Activated CD4-positive, alpha-beta T cell treated with anti-CD3 and anti-CD28 coated beads, Interleukin-2, amount 50 U/mL, for 16 hours (primary cell): ENCODE measurements around the gene SMOC2.

Source experiments
- DNase-seq: peaks from one replicate; pipeline ENCODE4 v3.0.0-alpha.2; 2020

SMOC2 gene

DNA sequence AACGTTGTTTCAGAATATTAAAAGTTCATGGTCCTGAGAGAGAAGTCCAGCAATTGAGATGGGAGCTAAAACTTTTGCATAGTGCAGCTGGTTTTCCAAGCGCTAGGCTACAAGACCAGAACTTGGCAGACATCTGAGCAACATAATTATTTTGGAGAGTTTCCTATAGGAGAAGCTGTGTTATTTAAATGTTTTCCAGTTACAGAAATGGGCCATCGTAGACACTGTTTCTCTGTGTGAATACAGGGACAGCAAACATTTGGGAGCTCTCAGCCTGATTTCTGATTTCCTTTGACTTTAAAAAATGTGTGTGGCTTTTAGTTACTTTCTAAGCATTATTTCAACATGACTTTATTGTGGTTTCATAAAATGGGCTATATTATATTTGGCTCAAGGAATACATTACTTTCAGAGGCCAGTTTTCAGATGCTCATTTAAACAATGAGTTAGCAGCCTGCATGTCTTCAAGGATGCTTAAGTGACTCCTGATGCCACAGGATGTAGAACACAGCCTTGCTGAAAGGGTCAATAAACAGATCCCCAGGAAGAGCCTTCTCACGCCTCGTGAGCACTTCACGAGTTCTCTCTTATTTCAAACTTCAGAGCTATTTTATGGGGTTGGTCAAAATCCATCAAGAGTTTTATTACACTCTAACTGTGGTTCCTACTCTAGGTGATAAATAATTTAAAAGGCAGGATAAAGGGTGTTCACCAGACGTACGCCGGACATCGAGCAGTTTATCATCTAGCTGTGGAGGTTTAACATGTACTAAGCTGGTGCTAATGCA lies 193.8 kb downstream of the SMOC2 start:
- no peak for DNase-seq

- DNase-seq: no peak
Measured at GRCh38 chr6:168636147-168637004, 195.4 kb downstream of the SMOC2 start.

DNA sequence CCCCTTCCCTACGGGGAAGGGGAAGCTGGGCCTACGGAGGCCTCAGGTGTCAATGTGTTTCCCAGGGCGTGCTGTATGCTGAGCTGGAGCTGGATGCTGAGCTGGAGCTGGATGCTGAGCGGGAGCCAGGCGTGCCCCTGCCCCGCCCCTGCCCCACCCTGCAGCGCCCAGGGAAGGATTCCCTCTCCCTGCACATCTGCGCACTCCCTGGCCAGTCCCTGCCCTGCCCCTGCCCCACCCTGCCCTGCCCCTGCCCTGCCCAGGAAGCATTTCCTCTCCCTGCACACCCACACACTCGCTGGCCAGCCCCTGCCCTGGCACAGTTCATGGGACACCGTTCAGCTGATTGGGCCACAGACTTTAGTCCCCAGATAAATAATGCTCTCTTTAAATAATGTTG lies 196.8 kb downstream of the SMOC2 start:
- DNase-seq: no peak

DNA sequence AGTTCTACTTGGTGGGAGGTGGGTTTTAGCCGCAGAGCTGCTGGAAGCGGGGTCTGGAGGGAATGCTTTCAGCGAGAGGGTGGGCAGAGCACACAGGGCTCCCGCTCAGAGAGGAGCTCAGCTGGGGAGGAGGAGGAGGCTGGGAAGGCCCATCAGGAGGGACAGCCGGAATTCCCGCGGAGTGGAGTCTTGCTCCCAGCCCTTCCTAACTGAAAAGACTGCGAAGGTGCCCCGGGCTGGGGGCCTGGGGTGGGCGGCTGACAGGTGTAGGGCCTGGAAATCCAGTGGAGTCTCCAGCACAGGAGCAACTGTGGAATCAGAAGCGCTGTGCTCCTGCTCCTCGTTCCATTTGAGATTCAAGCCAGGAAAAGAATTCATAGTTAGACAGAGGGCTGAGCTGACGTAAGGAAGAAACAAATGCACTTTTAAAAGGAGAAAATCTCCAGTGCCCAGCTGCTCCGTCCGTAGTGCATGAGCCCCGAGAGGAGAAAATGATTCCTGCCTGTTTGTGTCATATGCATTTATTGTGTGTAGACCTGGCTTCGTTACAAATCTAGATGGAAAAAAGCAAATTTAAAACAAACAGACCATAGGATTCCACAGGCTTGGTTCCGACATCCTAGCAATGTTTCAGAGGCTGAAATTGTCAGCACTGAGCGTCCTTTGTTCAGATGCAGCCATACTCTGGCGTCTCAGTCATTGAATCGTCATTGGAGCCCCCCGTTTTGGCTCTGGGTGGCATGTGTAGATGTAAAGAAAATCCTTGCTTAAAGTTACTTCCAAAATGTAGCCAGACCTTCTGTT lies 197.7 kb downstream of the SMOC2 start:
- DNase-seq: no peak

DNA sequence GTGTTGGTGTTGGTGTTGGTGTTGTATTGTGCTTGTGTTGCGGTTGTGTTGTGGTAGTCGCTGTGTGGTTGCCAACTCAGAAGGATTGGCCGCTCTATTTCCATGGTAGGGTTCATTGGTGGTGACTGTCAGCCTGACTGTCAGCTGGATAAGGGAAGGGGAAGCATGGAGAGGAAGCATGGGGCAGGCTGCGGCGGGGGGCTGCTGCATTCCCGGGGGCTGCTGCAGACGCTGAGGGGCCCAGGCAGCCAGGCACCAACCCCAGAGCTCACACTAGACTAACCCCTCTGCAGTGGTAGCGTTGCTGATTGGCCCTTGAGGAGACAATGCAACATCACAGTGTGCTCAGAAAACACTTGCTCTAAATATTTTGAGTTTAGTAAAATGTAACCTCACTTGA lies 199.2 kb downstream of the SMOC2 start:
- DNase-seq: no peak

- no peak for DNase-seq
Measured at GRCh38 chr6:168640768-168641167, 199.8 kb downstream of the SMOC2 start.

DNA sequence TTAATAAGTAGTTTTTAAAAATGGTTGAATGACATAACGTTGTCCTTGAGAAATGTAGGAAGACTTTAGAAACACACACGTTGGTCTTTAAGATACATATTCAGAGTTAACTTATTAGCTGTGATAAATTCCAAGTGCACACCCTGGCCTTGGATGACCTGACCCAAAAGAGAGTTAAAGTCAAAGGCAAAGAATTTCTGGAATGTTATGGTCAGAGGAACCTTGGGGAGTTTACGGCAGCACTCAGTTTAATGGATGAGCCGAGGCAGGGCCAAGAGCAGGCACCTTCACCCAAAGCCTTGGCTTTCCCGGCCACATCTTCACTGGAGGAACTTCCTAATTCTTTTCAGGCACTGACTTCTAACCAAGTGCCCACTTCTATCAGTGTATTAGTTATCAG lies 200.5 kb downstream of the SMOC2 start:
- no peak for DNase-seq

- DNase-seq: no peak
Measured at GRCh38 chr6:168643401-168643800, 202.4 kb downstream of the SMOC2 start.

GRCh38 chr6:168645326-168645725 lies 204.3 kb downstream of the SMOC2 start:
- DNase-seq: no peak

- DNase-seq: no peak
Measured at GRCh38 chr6:168647271-168647670, 206.3 kb downstream of the SMOC2 start.

- DNase-seq: no peak
Measured at GRCh38 chr6:168648240-168649125, 207.5 kb downstream of the SMOC2 start.

- no peak for DNase-seq
Measured at GRCh38 chr6:168649209-168649608, 208.2 kb downstream of the SMOC2 start.

- DNase-seq: no peak
Measured at GRCh38 chr6:168650671-168651111, 209.7 kb downstream of the SMOC2 start.

GRCh38 chr6:168655462-168656152 lies 214.6 kb downstream of the SMOC2 start:
- DNase-seq: no peak

GRCh38 chr6:168658059-168658458 lies 217.1 kb downstream of the SMOC2 start:
- DNase-seq: no peak

DNA sequence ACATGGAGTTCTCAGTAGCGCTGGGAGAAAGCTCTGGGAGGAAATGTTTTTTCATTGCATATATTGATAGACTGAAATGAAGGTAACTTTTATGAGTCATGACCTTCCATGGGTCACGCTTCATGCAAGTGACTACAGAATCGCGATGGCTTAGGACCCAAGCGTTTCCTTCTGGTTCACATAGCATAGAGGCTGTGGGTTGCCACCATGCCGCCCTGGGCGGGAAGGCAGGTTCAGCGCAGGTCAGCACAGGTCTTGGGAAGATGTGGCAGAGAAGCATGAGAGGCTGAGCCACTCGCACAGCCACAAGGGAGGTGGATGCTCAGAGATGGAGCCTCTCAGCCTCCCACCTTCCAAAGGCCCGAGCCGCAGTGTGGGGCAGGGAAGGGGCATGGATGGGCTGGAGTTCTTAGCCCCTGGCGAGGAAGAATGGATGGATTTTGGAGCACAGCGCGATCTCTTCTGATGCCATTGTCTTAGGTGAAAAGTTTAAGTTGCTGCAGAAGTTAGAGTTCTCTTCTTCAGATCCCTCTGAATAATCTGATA lies 219.5 kb downstream of the SMOC2 start:
- DNase-seq: no peak

- DNase-seq: no peak
Measured at GRCh38 chr6:168662301-168662936, 221.4 kb downstream of the SMOC2 start.

- no peak for DNase-seq
Measured at GRCh38 chr6:168663041-168663440, 222.1 kb downstream of the SMOC2 start.

DNA sequence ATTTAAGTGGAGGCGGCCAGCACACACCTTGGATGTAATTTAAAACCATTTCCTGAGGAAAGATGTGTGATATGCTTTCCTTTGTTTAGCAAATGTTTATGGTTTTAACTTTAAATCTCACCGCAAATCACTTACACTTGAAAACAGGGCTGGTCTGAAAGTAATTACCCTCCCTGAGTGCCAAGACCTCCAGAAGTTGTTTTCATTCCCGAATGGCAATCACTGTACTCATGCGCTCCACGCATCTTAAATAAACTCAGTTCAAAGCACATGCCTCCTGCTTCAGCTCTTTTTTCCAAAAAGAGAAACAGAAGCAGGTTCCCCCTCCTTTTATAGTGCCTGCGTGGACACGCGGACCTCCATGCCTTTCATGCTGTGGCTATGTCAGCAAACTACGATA lies 224.0 kb downstream of the SMOC2 start:
- no peak for DNase-seq

GRCh38 chr6:168666170-168666569 lies 225.2 kb downstream of the SMOC2 start:
- DNase-seq: no peak
